DMS 273 (cell line): ENCODE results near the gene COG1.

ENCODE experiments used
- DNase-seq: peaks from one replicate; lab custom pipeline; 2025; ENCODE audit not compliant: unreplicated experiment; lab: John Stamatoyannopoulos, UW

COG1 gene

GRCh38 chr17:73198930-73199260 lies 6.0 kb downstream of the COG1 start:
- no peak for DNase-seq

DNA sequence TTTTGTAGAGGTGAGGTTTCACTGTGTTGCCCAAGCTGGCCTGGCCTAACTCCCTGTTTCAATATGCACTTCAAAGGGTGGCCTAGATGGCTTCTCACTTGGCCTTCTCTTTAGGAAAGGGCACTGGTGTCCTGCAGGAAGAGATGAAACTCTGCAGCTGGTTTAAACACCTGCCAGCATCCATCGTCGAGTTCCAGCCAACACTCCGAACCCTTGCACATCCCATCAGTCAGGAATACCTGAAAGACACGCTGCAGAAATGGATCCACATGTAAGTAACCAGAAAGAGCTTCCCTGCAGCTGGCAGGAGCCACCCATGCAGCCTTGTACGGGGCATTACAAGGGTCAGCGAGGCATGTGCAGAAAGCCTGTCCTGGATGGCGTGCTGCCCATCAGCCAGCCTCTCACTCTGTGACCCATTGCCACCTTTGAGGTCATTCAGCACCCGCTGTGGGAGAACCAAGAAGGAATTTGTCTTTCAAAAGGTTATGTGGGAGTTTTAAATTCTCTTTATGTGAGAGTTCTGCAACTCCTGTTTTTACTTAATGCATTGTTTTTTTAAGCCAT lies 7.0 kb downstream of the COG1 start:
- DNase-seq, result no peak

DNA sequence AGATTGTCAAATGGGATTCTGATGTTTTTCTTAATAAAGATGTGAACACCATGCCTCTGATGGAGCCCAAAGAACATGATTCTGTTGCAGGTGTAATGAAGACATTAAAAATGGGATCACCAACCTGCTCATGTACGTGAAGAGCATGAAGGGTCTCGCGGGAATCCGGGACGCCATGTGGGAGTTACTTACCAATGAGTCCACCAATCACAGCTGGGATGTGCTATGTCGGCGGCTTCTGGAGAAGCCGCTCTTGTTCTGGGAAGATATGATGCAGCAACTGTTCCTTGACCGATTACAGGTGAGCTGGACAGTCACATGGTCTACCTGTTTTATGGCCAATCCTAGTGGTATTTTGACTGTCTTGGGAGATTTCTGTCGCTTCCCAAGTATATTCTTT lies 7.6 kb downstream of the COG1 start:
- no peak for DNase-seq

DNA sequence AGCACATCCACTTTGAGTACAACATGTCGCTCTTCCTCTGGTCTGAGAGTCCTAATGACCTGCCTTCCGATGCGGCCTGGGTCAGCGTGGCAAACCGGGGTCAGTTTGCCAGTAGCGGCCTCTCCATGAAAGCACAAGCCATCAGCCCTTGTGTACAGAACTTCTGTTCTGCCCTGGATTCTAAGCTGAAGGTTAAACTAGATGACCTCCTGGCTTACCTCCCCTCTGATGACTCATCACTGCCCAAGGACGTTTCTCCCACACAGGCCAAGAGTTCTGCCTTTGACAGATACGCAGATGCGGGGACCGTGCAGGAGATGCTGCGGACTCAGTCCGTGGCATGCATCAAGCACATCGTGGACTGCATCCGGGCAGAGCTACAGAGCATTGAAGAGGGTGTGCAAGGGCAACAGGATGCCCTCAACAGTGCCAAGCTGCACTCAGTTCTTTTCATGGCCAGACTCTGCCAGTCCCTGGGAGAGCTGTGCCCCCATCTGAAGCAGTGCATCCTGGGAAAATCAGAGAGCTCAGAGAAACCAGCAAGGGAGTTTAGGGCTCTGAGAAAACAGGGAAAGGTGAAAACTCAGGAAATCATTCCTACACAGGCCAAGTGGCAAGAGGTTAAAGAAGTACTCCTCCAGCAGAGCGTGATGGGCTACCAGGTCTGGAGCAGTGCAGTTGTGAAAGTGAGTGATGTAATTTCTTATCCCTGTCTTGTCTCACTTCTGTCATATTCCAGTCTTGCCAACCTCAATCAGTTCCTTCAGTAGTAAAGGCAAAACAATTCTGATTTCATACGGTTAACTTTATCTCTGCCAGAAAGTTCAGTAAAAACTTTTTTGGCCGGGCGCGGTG lies 8.6 kb downstream of the COG1 start:
- no peak for DNase-seq

- no peak for DNase-seq
Observed at GRCh38 chr17:73203135-73203787, 10.4 kb downstream of the COG1 start.

DNA sequence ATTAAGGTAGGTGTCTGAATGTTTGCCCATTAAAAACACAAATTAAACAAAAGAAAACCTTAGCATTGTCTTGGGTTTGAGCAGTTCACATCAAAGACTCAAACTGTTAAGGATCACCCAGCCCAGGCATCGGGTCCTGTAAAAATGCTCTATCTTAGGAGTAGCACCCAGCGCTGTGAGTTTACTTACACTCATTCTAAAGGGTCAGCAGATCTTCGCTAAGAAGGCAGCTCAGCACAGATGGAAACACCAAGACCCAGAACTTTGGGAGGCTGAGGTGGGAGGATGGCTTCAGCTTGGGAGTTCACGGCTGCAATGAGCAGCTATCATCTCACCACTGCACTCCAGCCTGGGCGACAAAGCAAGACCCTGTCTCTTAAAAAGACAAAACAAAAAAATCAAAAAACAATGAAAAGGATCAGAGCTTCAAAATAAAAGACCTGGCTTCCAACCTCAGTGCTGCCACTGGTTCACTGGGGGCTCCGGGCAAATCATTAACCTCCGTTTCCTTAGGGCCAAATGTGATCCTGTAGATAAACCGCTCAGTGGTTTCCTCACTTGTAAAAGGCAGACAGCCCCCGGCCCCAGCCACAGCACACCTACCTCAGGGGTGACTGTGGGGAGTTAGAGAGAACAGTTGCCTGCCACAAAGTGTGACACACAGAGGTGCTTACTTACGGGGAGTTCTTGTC lies 11.1 kb downstream of the COG1 start:
- no peak for DNase-seq

DNA sequence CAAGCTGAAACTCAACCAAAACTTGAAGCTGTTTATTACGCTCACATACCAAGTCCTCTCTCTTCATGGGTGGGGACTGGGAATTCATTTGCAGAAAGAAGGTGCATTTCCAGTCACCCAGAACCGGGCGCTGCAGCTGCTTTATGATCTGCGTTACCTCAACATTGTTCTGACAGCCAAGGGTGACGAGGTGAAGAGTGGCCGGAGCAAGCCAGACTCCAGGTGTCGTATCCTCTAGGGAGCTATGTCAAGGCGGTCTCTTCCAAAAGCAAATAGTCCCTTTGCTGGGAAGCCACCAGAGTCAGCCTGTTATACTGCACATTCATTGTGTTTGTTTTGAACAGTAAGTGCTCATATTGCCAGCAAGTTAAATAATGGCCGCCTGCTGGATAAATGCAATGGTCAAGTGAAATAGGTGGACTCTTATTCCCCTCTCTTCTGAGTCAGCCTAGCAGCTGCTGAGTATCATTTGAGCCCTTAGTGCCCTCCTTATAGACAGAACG lies 12.7 kb downstream of the COG1 start:
- DNase-seq, result no peak

DNA sequence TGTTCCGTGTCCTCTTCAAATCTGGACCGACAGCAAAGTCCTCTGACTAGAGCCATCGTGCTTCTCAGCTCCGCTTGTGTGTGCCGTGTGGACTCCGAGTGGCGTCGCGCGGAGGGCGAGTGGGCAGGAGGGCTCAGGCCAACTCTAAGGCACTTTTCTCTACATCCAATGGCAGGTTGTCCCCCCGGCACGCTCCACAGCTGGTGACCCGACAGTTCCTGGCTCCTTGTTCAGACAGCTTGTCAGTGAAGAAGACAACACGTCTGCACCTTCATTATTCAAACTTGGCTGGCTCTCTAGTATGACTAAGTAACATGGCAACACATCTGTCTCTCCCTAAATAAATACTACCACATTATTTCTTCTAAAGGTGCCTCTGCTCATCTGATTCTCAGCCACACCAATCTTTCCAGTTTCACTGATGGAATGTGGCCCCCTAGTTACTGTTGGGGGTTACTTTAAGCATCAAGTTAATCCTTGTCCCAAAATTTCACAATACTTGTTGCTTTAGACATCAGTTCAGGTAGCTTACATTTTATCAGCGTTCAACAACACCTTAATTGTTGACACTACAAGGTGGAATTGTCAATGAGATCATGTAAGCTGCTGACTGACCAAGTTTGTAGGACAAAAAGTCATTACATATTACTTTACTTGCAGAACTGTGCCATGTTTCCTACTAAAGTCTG lies 15.4 kb downstream of the COG1 start:
- DNase-seq, result peak; percentile 39

DNA sequence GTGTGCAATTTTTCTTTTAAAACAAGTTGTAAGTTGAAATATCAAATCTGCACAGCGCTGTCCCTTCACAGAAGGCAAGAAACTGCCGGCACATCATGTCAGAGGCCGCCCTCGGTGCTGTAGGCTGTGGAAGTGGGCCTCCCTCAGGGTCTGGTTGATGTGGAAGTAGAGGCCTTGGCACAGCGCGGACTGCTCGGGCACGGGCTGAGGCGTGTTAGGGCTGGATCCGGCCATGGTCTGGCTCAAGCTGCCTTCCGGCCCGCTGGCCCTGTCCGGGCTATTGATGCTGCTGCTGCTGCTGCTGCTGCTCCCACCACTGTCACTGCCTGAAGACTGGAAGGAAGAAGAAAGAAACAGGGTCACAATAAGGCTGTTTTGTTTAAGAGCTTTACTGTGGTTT lies 16.6 kb downstream of the COG1 start:
- no peak for DNase-seq

- peak; percentile 27 for DNase-seq
Observed at GRCh38 chr17:73210002-73210678, 17.3 kb downstream of the COG1 start.

DNA sequence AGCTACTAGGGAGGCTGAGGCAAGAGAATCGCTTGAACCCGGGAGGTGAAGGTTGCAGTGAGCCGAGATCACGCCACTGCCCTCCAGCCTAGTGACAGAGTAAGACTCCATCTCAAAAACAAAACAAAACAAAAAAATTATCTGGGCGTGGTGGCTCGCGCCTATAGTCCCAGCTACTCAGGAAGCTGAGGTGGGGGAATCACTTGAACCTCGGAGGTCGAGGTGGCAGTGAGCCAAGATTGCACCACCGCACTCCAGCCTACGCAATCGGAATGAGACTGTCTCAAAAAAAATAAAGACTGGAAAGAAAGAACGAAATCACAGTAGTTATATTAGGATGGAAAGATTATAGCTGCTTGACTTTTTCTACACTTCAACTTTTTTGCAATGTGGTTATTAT lies 18.9 kb downstream of the COG1 start:
- DNase-seq, result no peak

DNA sequence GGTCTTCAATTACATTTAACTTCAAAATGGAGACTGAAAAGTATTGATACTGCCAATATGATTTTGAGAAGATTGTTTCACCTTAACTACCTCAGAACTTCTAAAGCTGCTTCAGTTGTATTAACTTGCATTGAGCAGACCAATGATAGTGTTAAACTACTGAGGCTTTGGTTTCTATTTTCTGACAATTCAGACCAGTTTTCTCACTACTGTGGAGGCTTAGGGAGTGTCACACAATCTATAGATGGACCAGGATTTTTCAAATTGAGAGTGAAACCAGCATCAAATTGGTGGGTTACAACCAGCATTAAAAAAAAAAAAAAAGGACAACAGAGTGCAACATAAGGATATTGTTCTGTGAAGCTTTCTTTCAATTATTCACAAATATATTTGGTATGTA lies 21.2 kb downstream of the COG1 start:
- DNase-seq, result no peak

DNA sequence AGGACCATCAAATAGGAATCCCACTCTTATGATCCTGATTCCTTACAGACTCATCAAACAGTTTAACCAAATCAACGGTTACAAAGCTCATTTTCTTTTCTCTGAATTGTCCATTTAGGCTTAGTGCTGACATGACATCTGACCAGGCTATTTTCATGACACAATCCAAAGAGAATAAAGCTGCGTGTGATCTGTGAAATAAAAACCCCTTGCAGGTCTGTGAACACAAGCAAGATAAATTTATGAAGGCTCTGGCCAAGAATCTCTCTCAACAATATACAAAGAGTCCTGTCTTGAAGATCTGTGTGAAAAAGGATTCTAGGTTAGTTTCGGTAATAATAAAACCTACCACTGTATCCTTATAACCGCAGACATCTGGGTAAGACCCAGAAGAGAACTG lies 22.0 kb downstream of the COG1 start:
- DNase-seq, result no peak

GRCh38 chr17:73215447-73215846 lies 22.6 kb downstream of the COG1 start:
- no peak for DNase-seq

- no peak for DNase-seq
Observed at GRCh38 chr17:73223626-73224230, 30.9 kb downstream of the COG1 start.

- no peak for DNase-seq
Observed at GRCh38 chr17:73224237-73224636, 31.4 kb downstream of the COG1 start.

DNA sequence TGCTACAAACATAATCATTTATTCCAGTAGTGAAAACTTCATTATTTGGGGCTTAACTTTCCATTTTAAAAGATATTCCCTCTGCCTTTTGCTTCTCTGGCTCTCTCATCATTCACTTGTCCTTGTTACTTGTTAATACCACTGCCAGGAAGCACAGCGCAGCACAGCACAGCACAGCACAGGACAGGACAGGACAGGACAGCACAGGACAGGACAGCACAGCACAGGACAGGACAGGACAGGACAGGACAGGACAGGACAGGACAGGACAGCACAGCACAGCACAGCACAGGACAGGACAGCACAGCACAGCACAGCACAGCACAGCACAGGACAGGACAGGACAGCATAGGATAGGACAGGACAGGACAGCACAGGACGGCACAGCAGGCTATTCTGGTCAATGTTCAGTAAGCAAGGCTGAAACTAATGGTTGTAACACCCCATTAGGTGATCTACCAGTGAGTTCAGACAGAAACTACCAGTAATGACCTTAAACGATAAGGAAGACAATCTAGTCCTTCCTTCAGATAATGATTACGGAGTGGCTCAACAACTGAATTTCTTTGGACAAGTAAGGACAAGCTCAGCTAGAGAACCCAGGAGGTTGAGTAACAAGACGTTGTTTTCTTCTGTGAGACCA lies 31.9 kb downstream of the COG1 start:
- no peak for DNase-seq

DNA sequence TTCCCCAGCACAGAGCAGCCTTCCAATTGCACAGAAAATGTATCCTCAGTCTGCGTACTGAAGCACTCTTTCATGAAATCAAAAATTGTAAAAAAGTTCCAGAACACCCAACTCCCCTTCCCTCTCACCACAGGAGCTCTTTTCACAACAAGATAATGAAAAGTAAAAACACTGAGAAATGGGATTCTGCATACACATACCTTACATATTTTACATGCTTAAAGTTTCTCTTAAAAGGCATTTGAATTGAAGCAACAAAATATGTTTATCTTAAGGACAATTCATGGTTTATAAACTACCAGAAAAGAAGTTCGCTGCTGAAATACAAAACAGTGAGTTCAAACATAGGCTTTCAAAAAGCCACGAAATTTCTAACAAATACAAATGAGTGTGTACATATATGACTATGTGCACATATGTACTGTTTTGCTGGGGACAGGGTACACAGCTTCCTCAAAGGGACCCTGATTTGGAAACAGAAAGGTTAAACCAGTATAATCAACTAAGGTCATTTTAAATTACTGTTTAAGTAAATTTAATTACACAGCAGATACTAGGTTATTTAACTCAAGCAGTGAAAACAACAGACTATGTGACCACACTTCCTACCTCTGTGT lies 33.8 kb downstream of the COG1 start:
- DNase-seq, result no peak

DNA sequence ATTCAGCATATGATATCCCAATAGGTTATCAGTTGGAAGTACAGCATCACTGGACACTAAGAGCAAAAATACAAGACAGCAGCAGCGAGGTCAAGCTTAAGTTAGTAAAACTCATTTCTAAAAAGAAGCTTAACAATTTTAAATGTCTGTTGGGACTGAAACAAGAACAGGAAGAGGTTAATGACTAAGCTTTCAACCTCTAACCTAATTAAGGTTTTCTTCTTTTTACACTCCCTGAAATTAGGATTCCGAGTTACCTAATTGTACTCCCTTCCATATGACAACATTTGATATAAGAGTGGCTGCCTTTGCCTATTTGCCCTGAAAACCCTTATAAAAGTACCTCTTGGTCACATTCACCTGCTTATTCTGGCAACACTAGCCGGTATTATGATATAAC lies 34.5 kb downstream of the COG1 start:
- no peak for DNase-seq
